CD4-positive, alpha-beta T cell treated with Interleukin-10 for 1 hour (primary cell): ENCODE data around the gene STARD13.

ENCODE experiments used
- DNase-seq: peaks from one replicate; pipeline ENCODE4 v3.0.0-alpha.2; 2020

The STARD13 gene

GRCh38 chr13:33109801-33110200 is 175.8 kb downstream of the STARD13 start:
- DNase-seq, result no peak

GRCh38 chr13:33109271-33109697 is 176.3 kb downstream of the STARD13 start:
- no peak for DNase-seq

GRCh38 chr13:33108620-33109019 is 176.9 kb downstream of the STARD13 start:
- no peak for DNase-seq

GRCh38 chr13:33107361-33107760 is 178.2 kb downstream of the STARD13 start:
- no peak for DNase-seq

GRCh38 chr13:33106656-33107360 is 178.7 kb downstream of the STARD13 start:
- DNase-seq, result no peak

- no peak for DNase-seq
Observed at GRCh38 chr13:33105387-33106005, 180.1 kb downstream of the STARD13 start.

GRCh38 chr13:33103457-33103856 is 182.1 kb downstream of the STARD13 start:
- no peak for DNase-seq

GRCh38 chr13:33101835-33102234 is 183.7 kb downstream of the STARD13 start:
- DNase-seq, result no peak

GRCh38 chr13:33100886-33101285 is 184.7 kb downstream of the STARD13 start:
- no peak for DNase-seq

GRCh38 chr13:33099860-33100259 is 185.7 kb downstream of the STARD13 start:
- no peak for DNase-seq

GRCh38 chr13:33096886-33097605 is 188.5 kb downstream of the STARD13 start:
- no peak for DNase-seq

- no peak for DNase-seq
Observed at GRCh38 chr13:33092073-33092987, 193.2 kb downstream of the STARD13 start.

GRCh38 chr13:33091415-33091774 is 194.2 kb downstream of the STARD13 start:
- DNase-seq, result no peak

GRCh38 chr13:33090755-33091414 is 194.7 kb downstream of the STARD13 start:
- DNase-seq, result no peak

GRCh38 chr13:33089311-33089710 is 196.2 kb downstream of the STARD13 start:
- no peak for DNase-seq

- DNase-seq, result no peak
Observed at GRCh38 chr13:33087790-33088189, 197.8 kb downstream of the STARD13 start.

GRCh38 chr13:33087091-33087490 is 198.5 kb downstream of the STARD13 start:
- DNase-seq, result no peak

- DNase-seq, result no peak
Observed at GRCh38 chr13:33083054-33083453, 202.5 kb downstream of the STARD13 start.

GRCh38 chr13:33081666-33082065 is 203.9 kb downstream of the STARD13 start:
- no peak for DNase-seq

- DNase-seq, result no peak
Observed at GRCh38 chr13:33080972-33081590, 204.5 kb downstream of the STARD13 start.

GRCh38 chr13:33079960-33080359 is 205.6 kb downstream of the STARD13 start:
- DNase-seq, result no peak

- no peak for DNase-seq
Observed at GRCh38 chr13:33078263-33078662, 207.3 kb downstream of the STARD13 start.
